NCI-H2107 (cell line): Measurements from ENCODE around the gene PIAS3.
"Not testable (repeated sequence)": the region's sequence is repeated elsewhere in the genome, so short reads cannot be mapped to it uniquely, and the experiment has no call there.

ENCODE experiments used
- DNase-seq: peaks from one replicate; lab custom pipeline; 2025; lab: John Stamatoyannopoulos, UW

Gene PIAS3

DNA sequence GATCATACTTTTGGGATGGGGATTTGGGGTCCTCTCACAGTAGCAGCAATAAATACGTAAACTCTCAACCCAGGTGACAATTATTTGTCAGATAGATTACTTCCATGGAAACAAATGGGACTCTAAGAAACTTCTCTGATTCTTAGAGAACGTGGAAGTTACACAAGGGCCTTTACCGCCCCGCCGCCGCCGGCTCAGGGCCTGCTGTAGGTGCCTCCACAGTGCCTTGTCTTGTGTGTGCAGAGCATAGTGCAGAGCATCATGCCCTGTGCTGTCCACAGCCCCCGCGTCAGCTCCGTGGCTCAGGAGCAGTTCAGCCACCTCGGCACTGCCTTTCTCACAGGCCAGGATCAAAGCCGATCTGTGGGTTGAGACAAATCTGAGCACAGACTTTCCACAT, 15.8 kb upstream of the PIAS3 start:
- DNase-seq = no peak

DNA sequence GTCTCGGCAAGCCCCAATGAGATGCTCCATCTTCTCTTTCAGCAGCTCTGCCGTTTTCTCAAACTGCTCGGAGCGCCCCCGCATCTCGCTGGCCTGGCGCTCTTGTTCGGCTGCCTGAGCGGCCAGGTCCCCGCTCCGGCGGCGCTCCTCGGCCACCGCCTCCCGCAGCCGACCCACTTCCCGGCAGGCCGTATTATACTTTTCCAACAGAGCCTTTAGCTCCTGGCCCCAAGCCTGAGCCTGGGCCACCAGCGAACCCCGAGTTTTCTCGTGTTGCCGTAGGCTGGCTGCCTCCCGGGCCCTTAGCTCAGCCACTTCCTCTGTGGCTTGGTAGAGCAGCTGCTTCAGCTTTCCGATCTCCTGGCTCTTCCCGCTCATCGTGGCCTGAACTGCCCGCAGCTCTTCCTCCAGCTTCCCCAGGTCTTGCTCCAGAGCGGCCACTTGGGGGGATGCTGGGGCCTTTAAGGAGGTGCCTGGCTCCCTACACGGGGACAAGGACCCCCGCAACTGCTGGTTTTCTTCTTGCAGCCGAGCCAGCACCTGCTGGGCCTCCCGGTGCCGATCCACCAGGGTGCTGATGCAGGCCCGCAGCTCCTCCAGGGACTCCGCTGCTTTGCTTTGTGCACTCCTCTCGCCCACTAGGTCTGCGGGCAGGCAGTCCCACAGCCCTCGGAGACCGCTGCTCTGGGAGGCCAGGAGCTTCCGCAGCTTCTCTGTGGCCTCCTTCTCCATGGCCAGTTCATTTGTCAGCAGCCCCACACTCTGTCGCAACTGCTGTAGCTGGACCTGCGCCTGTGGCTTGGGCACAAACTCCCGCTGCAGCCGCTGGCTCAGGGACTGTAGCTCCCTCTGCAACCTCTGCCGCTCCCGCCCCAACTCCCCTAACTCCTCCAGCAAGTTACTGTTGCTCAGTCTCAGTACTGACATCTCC, 13.4 kb upstream of the PIAS3 start:
- DNase-seq = no peak

DNA sequence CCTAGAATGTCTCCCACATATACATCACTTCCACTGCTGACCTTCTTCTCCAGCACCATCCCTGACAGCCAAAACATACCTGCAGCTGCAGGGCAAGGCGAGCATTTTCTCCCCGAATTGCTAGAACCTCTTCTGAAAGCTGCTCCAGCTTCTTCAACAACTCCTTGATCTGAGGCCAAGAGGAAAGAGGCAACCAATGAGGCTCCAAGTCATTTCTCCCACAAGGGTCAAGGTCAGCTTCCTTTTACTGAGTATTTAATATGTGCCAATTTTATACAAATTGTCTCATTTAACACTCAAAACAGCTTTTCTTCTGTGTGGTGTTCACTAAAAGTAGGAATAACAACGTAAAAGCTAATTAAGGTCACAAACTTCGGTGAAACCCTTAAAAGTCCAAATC, 9.4 kb upstream of the PIAS3 start:
- DNase-seq = no peak

DNA sequence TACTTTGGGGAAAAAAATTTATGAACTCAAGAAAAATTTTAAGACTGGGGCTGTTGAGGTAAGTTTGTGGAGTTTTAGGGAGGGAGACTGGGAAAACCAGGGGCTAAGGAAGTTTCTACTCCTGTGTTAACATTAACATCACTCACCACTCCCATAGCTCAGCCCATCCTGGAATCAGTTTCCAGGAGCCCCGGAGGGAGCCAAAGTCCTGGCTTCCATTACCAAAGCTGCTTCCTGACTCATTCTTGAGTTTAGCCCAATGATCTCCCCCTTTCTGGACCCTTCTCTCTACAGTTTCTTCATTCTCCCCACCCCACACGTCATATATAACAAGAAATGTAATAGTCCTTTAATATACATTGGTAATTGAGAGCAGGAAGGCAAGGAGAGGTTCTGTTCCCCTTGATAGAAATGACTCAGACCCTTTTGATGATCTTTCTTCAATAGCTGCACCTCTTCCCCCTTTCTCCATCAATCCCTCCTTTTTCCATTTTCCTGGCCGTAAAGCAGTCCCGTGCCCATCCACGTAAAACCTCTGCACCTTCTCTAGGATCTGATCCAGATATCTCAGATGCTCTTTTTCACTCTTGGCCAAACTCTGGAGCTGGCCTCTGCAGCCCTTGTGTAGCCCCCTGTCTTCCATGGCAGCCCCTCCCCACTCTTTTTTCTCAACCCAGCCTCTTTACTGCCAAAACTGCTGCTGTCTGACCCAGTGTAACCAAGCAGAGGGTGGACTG, 4.6 kb upstream of the PIAS3 start:
- DNase-seq = no peak

DNA sequence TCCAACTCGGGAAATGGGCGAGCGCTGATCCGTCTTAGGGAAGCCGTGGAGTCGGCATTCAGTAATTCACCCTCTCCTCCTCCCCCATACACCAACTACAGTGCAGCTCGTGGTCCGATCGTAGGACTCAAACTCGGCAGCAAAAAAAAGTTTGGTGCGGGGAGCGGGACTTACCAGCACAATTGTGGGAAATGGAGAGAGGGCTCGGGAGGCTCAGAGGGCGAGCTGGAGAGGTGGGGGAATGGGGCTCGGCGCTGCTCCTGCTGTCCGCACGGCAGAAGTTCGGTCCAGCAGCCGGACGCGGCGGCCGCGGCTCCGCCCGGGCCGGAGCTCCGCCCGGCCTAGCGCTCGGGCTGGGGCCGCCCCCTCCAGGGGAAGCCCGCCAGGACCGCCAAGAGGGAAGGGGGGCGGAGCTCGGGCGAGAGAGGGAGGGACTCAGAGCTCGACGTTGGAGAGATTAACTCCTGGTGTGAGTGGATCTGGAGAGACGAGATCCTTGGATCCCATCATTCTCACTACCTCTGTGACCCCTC, 676 bp upstream of the PIAS3 start:
- peak; percentile 54 for DNase-seq

DNA sequence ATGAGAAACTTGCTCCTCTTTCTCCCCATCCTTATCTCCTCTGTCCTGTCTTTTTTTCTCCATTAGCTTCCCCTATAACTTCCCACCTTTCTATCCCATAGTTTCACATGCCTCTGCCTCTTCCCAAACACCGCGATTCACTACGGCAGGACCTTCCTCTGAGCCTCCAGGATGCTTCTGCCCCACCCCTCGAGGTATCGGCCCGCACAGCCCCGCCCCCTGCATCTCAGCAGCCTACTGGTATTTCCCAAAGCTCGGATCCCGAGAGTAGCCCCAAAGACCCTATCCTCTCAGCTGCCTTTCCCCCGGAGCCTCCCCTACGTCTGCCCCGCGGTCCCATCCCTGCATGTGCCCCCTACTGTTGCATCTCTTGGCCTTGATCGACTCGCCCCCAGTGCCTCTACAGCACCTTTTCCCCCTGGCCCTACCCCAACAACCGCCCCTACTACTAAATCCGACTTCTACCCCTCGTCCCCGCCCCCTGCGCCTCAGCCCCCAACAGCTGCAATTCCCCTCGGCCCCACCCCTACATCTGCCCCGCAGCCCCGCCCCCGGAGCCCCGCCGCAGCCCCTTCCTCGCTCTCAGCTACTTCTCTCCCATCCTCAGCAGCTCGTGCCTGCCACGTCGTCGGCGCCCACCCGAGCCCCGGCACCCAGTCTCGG, 512 bp downstream of the PIAS3 start:
- DNase-seq = no peak

DNA sequence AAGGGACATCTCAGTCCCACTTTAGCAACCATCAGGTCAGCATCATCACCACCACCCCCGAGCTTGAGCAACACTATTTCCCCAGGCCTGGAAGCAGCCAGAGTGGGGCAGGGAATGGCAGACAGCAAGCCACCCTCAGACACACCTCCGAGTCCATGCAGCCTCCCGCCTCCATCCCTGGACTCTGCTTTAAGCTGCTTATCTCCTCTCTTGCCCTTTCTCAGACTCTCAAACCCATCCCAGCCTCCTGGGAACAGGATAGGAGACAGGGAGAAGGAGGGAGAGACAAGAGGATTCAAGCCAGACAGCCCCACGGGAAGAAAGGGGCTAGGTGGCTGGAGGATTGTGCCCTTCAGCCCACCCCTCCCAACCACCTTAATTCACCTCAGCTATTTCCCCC, 1.7 kb downstream of the PIAS3 start:
- DNase-seq = no peak

DNA sequence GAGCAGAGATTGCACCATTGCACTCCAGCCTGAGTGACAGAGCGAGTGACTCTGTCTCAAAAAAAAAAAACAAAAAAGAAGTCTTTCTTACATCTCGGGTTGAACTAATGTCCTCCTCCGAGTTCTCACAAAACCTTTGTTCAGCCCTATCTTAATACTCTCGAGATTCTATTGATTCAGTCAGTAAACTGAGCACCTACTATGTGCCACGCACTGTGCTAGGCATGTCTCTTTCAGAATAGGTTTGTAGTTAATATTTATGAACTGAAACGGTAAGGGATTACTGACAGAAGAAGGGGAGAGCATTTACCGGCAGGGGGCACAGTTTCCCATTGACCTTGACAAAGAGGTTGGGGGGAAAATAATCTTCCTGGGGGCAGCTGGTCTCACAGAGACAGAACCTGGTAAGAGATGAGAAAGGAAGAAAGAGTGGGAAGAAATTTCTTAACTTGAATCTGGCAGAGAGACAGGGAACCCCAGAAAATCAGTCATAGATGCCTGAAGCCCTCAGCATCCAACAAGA, 3.4 kb downstream of the PIAS3 start:
- no peak for DNase-seq

DNA sequence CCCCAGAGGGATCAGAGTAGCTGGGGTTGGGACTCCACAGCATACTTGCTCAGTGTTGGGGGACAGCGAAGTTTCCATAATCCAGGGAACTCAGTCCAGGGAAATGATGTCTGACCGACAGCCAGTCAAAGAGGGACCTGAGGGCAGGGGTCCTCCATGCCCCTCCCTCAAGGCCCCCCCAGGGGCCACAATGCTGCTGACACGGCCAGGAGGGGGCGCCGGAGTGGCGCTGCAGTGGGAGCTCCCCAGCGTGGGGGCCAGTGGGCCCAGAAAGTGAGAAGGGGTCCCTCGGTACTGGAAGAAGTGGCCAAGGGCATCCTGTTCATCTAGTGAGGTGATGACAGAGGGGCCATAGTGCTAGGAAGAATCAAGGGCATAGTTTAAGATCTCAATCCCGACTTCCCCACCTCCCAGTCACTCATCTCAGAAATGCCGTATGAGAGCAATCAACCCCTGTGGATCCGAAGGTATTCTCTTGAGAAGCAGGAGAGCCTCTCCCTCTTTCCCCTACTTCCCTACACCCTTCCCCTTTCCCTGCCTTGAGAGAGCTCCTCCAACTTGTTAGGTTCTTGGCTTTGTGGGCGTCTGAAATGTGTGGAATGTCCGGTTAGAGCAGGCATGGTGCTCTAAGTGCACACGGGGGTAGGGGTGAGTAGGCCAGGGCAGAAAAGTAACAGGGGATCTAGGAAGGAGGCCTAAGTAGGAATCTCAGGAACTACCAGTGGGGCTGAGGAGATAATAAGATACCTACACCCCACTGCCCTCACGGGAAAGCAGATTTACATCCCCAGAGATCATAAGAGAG, 9.3 kb downstream of the PIAS3 start:
- no peak for DNase-seq

DNA sequence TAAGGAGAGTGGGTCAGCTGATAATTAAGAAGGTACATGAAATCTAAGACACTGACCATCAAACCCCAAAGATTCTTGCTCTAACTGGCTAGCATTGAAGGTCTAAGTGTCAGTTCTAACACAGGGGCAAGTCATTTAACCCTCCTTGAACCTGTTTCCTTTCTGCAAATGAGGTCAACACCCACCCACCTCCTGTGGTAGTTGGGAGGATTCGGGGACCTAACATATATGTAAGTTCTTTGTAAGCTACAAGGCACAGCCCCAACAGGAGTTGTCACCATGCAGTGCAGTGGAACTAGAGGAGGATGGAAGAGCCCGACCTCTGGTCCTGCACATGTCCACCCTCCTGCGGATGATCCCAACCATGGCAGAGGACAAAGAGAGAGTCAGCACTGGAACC, 11.1 kb downstream of the PIAS3 start:
- DNase-seq = no peak

DNA sequence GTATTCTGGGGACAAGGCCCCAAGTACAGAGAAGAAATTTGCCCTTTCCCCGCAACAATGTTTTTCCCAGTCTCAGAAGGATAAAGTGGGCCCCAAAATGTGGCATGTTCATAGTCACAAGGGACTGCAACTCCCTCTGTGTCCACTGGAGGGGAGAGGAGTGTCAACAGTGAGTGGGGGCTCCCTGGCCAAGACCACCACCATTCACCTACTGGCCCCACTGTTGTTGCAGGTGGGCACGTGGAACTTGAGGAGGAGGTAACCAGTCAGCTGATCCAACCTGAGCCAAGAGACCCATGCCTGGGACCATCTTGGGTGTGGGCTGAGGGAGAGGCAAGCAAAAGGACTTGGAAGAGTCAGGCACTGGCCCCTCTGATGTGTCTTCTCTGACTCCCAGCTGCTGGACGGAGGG, 12.7 kb downstream of the PIAS3 start:
- DNase-seq = no peak

DNA sequence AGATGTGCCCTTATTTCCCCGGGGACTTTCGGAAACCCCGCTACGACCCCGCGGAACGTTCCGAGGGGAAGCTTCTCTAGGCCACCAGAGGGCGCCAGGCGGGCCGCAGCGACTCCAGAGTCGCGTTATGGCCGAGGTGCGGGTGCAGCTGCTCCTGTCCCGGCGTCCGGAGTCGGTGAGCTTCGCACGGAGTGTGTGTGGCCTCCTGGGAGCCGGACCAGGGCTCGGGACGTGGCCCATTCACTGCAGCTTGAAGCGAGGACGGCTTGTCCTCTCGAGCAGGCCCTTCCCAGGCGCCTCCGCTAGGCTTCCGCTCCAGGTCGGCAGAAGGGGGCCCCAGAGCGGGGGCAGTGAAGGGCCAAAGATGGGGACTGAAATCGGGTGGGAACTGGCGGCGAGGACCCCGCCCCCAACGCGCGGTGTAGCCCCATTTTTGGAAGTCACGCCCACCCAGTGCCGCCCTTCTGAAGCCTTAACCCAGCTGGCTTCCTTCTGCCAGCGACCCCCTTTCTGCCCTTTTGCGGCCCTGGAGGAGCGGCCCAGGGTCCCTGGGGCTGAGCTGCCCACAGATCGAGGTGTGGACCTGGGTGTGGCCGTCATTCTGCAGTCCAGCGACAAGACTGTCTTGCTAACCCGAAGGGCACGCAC, 13.2 kb downstream of the PIAS3 start, which contains the start of gene NUDT17:
NUDT17 (plus strand) TSS at position 117 of the 648 bp plus-strand sequence; CDS start at position 128, 11 bp downstream.
- peak; percentile 82 for DNase-seq

DNA sequence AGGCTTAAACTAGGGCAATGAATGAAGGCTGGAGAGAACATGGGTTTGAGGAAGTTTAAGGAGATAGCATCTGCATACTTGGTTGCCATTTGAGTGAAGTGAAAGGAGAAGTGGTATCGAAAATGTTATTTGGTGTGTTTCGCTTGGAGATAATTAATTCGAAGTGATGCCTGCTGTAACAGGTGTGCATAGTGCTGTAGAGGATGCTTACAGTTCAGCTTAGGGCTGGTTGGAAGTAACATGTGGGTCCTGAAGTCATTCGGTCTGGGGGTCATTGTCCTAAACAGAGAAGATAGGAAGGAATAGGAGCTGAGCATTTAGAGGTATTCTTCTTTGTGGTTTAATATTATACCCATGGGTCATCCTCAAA, 13.8 kb downstream of the PIAS3 start:
- DNase-seq = no peak

DNA sequence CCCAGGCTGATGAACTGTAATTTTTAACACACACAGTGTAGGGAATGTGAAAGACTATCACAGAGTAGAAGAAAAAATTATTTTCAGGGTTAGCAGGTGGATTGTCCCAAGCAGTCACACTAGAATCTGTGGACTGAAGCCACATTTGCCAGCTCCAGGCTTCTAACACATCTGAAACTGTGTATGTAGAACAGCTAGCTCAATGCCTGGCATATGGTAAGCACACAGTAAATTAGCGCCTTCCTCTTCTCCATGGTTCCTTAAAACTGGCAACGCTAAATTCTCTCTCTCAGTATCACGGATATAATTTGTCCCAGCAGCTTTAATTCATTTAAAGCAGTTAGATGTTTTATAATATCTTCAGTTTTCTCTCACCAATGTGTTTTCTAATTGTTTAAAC, 15.8 kb downstream of the PIAS3 start:
- no peak for DNase-seq

DNA sequence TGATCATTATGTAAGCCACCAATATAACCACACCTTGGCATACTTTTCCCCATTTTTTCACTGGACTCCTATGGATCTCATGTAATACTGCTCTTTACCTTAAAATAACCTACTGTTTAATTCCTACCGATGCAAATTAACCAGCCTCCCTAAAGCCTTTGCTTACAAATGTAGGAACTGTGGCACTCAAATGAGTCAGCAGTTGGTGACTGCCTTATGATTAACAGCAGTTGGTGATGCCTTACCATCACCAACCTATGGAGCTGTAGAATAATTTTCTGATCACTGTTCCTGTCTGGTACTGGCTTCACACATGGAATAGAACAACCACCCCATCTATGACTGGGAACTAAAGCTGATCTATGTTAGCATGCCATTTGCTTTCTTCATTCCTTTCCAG, 21.2 kb downstream of the PIAS3 start:
- DNase-seq = no peak

DNA sequence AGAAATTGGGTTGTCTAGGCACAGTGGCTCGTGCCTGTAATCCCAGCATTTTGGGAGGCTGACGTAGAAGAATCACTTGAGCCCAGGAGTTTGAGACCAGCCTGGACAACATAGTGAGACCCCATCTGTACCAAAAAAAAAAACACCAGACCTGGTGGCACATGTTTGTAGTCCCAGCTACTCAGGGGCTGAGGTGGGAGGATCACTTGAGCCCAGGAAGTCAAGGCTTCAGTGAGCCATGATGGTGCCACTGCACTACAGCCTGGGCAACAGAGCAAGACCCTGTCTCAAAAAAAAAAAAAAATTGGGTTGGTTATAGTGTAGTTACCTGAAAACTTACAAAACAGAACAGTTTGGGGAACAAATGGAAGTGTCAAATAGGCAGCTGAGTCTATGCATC, 28.1 kb downstream of the PIAS3 start:
- DNase-seq = not testable (repeated sequence)

DNA sequence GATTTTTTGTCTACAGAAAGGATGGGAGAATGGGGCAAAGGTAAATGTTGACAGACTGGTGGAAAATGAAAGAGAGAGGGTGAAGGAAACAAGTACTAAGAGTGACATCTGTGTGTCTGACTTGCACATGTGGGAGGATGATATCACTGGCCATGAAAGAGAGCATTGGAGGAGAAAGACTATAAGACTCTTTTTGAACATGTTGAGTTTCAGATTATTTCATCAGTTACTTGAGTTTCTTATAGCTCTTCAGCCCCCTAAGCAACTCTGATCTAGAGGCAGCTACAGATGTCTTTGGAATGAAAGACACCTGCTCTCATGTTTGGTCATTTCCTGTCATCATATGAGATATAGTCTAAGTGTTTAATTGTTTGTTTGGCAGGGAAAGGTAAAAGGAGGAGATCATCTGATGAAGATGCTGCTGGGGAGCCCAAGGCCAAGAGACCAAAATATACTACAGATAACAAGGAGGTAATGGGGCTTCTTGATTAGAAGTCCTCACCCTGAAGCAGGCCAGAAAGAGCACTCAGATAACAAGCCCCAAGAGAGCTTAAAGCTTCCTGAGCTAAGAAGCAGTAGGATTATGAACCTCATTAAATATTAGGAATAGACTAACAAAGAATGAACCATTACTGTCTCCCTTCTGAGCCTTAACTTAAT, 30.4 kb downstream of the PIAS3 start:
- no peak for DNase-seq

DNA sequence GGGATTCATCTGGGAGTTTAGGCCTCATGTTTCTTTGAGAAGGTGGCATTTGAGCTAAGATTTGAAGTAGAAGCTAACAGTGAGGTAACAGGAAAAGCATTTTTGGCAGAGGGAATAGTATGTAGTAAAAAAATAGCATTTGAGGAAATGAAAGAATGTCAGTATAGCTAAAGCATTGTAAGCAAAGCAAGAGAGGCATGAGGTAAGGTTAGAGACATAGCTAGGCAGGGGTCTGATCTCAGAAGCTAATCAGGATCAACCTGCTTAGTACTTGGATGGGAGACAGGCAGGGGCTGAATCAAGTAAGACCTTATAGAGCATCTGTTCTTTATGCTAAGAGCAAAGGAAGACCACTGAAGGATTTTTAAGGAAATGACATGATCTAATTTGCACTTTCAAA, 30.9 kb downstream of the PIAS3 start:
- no peak for DNase-seq

DNA sequence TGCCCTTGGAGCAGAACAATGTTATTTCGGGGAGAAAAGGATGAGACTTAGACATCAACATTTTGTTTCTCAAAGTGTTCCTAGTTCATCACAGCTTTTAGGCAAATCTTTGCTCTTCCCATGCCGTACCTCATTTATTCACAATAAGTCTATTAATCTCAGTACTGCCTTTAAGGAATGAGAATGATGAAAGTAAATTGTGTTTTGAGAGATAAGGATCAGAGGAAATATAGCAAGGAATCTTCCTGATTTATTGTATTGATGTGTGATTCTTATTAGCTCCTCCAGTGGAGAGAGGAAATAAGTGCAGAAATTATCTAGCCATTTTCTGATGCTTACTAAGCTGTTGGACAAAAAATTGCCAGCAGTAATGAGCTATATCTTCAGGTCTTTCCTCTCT, 32.9 kb downstream of the PIAS3 start:
- DNase-seq = no peak

DNA sequence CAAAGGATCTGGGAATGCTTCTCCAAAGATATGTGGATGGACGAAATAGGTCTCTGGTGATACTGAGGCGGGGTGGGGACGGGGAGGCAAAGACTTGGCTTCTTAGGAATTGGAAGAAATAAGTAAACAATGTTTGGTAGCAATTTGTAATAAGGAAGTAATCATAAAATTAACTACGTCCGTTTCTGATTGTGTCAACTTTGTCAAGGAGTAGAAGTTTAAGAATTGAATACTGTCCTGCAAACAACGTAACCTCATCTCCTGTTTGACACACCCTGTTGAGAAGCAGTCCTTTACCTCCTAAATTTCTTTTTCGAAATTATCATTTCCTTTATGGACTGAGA, 34.4 kb downstream of the PIAS3 start:
- no peak for DNase-seq
